Activated CD4-positive, CD25-positive, alpha-beta regulatory T cell treated with anti-CD3 and anti-CD28 coated beads, Interleukin-2, amount 50 U/mL, for 16 hours (primary cell): ENCODE data around the gene NEK11.

Source experiments
- DNase-seq: peaks from one replicate; pipeline ENCODE4 v3.0.0-alpha.2; 2020; ENCODE audit warnings: low read depth, low spot score

The NEK11 gene

DNA sequence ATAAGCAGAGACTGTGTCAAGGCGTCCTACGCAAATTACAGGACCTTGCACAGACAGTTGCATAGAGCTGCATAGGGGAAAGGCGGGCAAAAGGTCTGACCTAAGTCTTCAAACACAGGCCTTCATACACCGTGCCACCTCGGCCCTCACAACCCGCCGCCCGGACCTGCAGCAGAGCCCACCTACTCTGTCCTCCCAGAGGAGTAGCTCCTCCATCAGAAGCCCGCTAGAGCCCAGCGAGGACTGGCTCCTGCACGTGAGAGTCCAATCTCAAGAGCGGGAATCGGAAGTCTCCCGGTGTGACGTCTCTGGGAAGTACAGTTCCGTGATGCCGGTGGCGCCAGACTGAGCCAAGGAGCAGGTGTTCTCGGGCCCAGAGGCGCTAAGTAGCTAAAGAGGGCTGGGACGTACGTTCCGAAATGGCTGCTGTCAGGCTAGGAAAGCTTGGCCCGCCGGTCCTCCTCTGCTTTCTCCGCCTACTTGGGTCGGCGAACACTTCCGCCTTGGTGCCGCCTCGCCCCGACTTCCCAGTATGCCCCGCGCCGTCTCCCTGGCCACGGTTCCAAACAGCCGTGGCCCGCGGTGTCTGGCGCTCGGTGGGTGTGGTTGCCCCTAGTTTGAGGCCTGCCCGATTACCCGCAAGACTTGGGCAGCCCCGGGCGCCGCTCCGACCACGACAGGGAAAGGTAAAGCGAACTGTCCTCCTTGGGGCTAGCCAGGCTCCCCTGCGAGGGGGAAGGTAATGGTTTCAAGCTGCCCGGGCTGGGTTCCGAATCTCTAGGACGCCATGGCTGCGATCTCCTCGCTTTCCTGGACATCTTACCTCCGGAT is at the start of gene NEK11, which contains the start of gene ASTE1:
Gene NEK11, plus strand, starts transcription at position 557 of the 831 bp plus-strand sequence. CDS start 2,832 bp downstream, outside the sequence.
Gene ASTE1, minus strand, starts transcription at position 505 of the 831 bp plus-strand sequence. CDS start 1,519 bp downstream, outside the sequence.
- DNase-seq, result peak; percentile 83

DNA sequence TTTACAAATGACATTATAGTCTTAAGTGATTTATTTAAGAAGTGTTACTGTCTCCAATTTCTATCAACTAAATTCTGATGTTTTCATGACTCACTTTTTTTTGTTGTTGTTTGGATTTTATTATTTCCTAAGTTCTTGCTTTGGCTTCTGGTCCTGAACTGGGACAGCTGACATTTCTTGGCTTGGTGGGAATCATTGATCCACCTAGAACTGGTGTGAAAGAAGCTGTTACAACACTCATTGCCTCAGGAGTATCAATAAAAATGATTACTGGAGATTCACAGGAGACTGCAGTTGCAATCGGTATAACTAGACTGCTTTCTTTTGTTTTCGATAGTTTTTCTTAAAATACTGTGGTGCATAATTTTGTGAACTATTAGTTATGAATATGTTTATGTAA is 47.6 kb upstream of the NEK11 start:
- DNase-seq, result no peak

DNA sequence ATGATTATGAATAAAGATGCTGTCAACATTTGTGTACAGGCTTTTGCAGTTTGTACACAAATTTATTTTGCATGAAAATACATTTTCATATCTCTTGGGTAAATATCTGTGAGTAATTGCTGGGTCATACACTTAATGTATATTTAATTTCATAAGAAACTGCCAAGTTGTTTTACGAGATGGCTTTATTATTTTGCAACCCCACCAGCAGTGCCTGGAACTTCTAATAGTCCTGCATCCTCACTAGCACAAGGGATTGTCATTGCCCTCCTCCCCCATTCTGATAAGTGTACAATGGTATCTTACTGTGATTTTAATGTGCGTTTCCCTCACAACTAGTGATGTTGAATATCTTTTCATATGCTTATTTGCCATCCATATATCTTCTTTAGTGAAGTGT is 45.2 kb upstream of the NEK11 start:
- DNase-seq, result no peak

DNA sequence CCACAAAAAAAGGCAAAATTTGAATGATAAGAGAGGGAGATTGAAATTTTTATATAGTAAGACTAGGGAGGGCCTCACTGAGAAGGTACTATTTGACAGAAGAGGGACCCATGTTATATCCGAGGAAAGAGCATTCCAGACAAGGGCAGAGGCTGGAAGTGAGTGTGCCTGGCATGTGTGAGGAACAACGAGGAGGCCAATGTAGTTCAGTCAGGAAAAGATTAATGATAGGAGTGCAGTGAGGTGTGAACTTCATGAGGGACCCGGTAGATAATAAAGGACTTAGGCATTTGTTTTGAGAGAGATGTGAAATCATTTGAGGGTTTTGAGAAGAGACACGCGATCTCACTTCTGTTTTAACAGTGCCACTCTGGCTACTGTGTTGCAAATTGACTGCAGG is 36.4 kb upstream of the NEK11 start:
- DNase-seq, result no peak

GRCh38 chr3:130991126-130991525 is 35.6 kb upstream of the NEK11 start:
- no peak for DNase-seq

DNA sequence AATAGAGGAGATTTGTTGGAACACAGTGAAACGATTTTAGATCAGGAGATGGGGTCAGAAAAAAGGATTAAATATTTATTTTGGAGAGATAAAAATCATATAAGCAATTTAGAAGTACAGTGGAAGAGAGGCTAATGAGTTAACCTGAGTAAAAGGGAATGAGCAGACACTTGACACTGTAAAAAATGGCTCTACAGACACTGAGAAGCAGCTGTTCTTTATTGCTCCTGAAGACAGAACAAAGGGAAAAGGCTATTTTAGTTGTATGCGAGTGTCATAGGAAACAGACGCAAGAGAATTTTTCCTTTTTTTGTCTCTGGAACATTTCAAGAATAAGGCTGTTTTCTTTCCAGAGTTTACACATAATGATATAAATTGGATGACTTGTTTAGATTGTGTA is 34.3 kb upstream of the NEK11 start:
- DNase-seq, result no peak

GRCh38 chr3:130997289-130997688 is 29.4 kb upstream of the NEK11 start:
- no peak for DNase-seq

DNA sequence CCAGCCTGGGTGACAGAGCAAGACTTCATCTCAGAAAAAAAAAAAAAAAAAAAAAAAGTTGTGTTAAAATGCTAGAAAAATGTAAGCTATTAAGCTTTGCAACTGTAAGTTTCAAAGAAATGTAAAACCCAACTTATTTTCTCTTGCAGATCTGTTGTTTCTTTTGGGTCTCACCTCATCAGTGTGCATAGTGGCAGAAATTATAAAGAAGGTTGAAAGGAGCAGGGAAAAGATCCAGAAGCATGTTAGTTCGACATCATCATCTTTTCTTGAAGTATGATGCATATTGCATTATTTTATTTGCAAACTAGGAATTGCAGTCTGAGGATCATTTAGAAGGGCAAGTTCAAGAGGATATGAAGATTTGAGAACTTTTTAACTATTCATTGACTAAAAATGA is 25.6 kb upstream of the NEK11 start:
- no peak for DNase-seq

- DNase-seq, result no peak
Observed at GRCh38 chr3:131004603-131005002, 22.1 kb upstream of the NEK11 start.

- DNase-seq, result no peak
Observed at GRCh38 chr3:131007256-131007655, 19.4 kb upstream of the NEK11 start.

GRCh38 chr3:131007782-131008181 is 18.9 kb upstream of the NEK11 start:
- no peak for DNase-seq

- DNase-seq, result no peak
Observed at GRCh38 chr3:131008326-131008725, 18.4 kb upstream of the NEK11 start.

- no peak for DNase-seq
Observed at GRCh38 chr3:131009698-131010097, 17.0 kb upstream of the NEK11 start.

DNA sequence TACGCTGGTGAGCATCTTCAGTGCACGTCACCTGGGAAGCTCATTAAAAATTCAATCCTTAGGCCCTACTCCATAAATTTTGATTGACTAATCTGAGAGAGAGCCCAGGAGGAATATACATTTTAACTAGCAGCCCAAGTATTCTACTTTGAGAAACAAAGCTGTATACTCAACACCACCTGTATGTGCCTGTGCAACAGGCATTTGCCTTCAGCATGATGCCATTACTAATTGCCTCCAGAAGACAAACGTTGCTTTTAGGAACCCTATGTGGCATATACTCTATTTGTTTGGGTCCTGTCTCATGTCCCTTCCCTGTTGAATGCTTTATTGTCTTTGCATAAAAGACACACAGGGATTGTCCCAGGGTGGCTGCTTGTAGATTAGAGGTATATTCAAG is 7.7 kb upstream of the NEK11 start:
- DNase-seq, result no peak

- DNase-seq, result no peak
Observed at GRCh38 chr3:131020122-131020693, 6.5 kb upstream of the NEK11 start.

DNA sequence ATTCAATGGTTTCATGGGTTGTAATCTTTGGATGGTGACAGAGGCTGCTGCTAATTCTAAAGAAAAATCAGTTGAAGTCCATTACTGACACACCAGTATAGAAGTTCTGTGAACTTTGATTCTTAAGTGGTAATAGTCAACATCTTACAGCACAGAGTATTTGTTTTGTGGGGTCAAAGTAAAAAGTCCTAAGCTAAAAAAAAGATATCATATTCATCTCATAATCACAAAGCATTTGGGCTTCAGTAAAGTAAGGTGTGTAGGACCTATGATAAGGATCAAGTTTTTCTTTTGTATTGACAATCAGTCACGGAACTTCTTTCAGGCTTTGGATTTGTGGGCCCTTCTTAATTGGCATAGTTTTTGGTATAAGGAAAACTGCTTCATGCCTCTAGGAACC is 1.1 kb upstream of the NEK11 start:
- no peak for DNase-seq

- no peak for DNase-seq
Observed at GRCh38 chr3:131028844-131029243, 2.2 kb downstream of the NEK11 start.

DNA sequence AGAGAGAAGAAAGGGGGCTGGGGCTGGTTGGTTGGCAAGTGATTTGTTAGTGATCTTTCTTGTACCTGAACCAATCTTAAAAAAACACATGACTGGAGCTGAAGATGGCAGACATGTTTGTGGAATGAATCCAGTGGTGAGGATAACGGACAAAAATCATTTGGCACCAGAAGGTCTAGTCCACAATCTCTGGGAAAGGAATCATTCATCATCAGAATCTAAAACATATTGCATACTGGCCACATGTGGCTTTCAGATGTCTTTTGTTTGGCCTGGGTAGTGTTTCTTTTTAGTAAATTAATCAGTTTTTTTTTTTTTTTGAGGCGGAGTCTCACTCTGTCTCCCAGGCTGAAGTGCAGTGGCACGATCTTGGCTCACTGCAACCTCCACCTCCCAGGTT is 5.0 kb downstream of the NEK11 start:
- DNase-seq, result no peak

DNA sequence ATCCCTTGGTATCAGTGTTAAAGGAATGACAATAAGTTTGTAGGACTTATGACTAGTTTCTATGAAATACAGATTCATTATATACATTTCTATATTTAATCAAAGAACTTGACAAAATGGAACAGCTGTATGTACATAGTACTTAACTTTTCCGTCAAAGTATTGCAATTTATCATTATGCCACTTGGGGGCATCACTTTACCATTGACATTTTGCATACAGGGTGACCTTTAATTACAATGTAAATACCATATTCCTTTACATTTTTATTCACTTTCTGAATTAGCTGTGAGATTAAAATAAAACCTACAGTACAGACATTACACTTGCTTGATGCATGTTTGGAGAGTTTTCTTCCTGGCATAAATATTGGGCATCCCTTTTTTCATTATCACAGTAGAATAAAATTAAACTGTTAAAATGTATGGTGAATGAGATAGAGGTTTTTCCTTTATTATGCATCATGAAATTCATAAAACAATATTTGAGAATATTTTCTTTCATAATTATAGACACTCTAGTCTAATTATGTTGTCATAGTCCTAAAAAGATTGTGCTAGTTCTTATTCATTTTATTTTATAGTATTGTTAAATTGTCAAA is 6.9 kb downstream of the NEK11 start:
- DNase-seq, result no peak

DNA sequence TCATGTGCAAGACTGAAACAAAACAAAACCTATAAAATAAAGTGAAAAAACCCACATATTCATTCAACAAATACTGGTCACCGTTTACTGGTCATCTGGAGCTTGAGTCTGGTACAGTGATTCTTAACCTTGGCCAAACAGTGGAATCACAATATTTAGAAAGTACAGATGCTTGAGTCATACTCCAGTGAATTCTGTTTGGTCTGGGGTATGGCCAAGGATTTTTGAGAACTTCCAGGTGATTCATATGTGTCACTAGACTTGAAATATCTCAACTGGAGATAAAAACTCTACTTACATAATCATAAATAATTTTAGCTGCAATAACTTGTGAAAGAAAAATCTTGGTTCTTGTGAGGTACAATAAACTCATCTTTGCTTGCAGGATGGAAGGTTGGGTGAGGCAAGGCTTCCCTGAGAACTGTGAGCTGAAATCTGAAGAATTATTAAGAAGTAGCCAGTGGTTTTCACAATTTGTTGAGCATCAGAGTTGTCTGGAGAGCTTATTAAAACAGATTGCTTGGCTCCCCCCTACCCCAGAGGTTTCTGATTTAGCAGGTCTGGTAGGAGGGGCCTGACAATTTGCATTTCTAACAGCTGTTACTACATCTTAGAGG is 9.6 kb downstream of the NEK11 start:
- no peak for DNase-seq

- no peak for DNase-seq
Observed at GRCh38 chr3:131036986-131037385, 10.3 kb downstream of the NEK11 start.

- no peak for DNase-seq
Observed at GRCh38 chr3:131038326-131038725, 11.6 kb downstream of the NEK11 start.
